NCI-H146 treated with DMSO at 0.1 percent for 48 hours (cell line): ENCODE results near the gene DLAT.
"Not testable (repeated sequence)": the region's sequence is repeated elsewhere in the genome, so short reads cannot be mapped to it uniquely, and the experiment has no call there.

Source experiments
- DNase-seq: peaks from one replicate; lab custom pipeline; 2025; ENCODE audit not compliant: unreplicated experiment; lab: John Stamatoyannopoulos, UW

Gene DLAT

DNA sequence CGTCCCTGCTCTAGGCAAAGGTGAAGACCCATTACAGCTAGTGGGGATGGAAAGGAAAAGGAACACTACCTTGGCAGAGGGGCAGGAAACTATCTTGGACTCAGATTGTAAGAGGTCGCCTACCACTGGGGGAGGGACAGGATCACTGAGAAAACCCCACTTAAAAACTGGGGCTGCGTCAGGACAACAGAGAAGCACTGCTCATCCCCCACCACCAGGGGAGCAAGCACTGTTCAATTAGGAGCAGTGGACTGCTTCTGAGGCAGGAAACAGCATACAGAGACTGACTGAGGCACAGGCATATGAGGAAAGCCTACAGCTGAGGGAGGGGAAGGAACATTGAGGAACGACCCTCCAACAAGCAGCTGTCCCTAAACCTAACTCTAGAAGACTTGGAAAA is 20.8 kb upstream of the DLAT start:
- DNase-seq: no peak

DNA sequence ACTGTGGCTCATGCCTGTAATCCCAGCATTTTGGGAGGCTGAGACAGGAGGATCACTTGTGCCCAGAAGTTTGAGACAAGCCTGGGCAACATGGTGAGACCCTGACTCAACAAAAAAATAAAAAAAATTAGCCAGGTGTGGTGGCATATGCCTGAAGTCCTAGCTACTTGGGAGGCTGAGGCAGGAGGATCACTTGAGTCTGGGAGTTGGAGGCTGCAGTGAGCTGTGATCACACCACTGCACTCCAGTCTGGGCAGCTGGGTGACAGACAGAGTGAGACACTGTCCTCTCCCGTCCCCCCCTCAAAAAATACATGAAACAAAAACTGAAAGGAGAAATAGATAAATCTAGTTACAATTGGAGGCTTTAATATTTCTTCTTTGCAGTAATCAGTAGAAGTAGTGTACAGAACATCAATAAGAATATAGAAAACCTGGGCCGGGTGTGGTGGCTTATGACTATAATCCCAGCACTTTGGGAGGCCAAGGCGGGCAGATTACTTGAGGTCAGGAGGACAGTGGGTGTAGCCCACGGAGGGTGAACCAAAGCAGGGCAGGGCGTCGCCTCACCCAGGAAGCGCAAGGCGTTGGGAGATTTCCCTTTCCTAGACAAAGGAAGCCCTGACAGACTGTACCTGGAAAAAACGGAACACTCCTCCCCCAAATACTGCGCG is 19.6 kb upstream of the DLAT start:
- no peak for DNase-seq

DNA sequence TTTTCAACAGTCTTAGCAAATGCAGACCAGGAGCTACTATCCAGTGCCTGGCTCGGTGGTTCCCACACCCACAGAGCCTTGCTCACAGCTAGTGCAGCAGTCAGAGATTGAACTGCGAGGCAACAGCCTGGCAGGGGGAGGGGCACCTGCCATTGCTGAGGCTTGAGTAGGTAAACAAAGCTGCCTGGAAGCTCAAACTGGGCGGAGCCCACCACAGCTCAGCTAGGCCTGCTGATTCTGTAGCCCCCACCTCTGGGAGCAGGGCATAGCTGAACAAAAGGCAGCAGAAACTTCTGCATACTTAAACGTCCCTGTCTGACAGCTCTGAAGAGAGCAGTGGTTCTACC is 19.1 kb upstream of the DLAT start:
- not testable (repeated sequence) for DNase-seq

DNA sequence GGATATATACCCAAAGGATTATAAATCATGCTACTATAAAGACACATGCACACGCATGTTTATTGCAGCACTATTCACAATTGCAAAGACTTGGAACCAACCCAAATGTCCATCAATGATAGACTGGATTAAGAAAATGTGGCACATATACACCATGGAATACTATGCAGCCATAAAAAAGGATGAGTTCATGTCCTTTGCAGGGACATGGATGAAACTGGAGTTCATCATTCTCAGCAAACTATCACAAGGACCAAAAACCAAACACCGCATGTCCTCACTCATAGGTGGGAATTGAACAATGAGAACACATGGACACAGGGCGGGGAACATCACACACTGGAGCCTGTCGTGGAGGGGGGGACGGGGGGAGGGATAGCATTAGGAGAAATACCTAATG is 13.8 kb upstream of the DLAT start:
- not testable (repeated sequence) for DNase-seq

DNA sequence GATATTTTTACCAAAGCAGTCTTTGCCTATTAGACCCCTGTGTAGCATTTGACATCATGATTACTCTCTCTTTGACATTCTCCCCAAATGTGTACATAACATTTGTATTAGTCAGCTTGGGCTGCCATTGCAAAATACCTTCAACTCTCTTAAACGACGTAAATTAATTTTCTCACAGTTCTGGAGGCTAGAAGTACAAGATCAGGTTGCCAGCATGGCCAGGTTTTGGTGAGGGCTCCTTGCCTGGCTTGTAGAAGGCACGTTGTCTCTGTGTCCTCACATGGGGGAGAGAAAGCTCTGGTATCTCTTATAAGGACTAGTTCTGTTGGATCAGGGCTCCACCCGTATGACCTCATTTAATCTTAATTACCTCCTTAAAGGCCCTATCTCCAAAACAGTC is 12.3 kb upstream of the DLAT start:
- no peak for DNase-seq

DNA sequence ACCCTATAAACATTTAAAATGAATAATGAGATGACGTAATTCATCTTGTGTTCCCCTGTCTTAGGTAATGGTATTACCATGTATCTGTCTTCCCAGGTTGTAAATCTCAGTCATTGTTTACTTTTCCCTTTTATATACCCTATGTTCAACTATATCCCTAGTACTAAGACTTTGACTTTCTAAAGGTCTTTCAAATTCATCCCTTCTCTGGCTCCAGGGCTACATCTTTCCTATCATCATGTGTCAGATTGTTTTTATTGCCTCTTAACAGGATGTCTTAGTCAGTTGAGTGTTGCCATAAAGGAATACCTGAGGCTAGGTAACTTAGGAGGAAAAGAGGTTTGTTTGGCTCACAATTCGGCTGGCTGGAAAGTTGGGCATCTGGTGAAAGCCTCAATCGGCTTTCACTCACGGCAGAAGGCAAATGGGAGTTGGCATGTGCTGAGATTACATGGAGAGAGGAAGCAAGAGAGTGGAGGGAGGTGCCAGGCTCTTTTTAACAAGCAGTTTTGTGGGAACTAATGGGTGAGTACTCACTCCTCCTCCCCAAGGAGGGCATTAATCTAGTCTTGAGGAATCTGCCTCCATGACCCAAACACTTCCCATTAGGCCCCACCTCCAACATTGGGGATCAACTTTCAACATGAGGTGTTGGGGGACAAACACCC is 11.6 kb upstream of the DLAT start:
- DNase-seq: no peak

DNA sequence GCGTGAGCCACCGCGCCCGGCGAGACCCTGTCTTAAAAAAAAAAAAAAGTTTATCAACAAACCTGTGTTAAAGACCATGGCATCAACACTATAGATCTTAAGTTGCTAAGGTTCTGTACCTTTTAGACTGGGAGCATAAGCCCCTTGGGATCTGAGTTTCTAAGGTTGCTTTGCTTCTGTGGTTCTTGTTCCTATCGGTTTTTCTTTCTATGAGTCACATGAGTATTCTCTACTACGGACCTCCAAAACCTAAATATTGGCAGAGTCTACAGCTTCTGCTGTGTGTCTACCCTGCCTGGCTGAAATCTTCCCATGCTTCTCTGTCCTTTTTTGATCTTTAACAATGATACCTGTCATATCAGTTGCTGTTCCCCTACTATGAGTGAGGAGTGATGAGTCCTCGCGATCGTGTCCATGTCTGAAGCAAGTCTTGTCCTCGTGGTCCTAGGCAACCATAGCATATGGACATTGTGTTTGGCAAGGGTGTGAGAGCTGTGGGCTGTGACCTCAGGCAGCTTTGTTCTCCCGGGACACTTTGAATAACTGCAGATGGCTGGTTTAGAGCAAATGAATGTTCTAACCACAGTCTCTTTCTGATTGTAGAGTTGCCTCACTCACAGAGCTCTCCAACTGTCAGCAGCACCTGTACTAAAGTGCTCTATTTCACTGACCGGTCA is 9.0 kb upstream of the DLAT start:
- DNase-seq: no peak

DNA sequence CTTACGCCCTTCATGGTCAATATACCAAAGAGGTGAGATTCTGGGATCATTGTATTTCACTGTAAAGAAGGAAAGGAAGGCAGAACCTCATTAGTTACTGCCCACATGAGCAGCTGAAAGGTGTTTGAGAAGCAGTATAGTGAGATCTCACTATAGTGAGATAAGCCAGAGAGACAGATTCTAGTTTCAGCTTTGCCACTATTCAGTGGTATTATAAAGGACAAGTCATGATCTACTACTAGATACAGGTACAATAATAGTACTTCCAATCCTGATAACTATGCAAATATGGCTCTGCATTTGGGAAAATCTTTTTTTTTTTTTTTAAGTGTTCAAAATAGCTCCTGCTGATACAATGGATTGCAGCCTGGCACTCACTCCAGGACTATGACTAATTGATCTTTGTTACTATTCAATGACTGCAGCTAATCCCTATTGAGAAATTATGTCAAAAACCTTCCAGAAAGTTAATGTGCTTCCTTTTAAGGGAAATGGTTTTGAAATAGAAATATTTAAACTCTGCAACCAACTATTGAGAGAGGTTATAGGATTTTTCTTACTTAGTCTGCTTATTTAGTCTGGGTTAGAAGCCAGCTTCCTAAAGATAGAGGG is 8.3 kb upstream of the DLAT start:
- no peak for DNase-seq

DNA sequence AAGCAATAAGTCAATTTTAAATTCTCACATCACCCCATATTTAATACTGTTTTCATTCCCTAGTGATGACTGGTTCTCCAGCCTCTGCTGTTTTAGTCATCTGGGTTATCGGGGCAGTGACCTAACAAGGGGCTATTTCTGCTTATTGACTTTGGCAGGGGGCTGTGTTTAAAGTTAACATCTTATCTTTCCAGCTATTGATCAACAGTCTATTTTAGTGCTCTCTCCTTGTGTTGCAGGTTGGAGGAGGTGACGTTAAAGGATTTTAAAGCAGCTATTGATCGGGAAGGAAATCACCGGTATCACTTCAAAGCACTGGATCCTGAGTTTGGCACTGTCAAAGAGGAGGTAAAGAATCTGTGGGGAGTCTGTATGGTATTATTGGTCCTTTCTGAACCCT is 7.7 kb upstream of the DLAT start:
- DNase-seq: no peak

DNA sequence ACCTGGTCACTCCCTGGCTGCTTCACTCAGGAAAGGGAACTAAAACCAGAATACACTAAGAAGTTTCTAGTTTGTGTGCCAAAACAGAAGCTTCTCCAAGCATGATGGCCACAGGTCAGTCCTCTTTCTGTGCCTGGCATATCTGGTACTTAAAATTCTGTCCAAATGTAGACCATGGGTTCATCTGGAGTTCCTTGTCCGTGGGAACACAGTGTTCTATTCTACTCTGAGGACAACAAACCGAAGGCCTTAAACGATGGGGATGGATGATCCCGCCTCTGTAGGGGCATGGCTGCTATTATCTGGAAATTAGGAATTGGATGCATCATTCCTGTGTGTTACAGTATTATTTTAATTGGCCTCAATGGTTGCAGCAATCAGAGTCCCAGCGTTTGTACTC is 6.1 kb upstream of the DLAT start:
- DNase-seq: no peak

DNA sequence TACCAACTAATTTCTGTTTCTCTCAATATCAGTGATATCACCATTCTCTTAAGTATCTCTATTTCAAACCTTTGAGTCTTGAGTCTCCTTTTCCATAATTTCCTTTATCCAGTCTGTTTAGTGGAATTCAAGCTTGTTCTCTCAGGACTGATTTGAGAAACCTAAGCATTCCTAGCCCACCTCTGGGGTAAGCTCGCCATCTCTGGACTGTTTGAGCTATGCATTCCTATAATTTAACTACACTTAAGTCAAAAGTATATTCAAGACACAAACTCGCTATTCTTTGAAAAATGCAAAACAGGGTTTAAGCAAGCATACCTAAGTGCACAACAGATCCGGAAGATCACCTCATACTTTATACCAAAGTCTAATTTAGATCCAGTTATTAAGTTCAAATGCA is 2.1 kb upstream of the DLAT start:
- DNase-seq: no peak

DNA sequence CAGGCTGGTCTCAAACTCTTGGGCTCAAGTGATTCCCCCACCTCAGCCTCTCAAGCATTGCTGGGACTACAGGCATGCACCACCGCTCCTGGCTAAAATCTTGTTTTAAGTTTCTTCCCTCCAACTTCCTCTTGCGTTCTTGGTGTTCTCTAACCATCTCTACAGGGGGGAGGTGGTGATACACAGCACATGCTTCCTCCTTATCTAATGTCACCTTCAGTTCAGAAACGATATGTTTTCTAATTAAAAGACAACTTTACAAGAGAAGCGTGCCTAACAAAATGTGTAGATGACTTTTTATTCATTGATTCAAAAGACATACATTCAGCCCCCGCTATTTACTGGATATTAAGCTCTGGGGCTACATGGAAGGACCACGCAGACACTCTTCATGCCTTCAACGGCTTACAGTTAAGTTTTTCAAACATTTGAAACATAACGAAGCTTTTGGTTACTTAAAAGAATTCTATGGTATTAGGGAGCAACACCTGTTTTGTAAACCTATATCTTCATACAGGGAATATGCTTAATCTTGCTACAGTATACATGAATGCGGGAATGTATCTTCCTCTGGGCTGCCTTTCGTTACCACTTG is 933 bp upstream of the DLAT start:
- no peak for DNase-seq

DNA sequence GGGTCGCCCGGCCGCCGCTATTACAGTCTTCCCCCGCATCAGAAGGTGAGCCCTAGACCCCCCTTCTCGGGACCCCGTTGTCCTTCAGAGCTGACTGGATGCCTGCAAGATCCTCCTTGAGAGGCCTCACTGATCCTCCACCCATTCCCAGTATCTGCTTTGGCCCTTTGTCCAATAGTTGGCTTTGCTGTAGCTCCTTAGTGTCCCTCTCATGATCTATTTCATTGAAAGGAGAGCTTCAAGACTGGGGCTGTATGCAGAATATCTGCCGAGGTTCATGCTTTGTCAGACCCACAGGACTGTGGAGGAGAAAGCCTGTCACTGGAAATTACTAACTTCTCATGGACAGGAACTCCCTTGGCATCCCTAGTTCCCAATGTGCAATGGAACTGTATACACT is 499 bp downstream of the DLAT start:
- no peak for DNase-seq

DNA sequence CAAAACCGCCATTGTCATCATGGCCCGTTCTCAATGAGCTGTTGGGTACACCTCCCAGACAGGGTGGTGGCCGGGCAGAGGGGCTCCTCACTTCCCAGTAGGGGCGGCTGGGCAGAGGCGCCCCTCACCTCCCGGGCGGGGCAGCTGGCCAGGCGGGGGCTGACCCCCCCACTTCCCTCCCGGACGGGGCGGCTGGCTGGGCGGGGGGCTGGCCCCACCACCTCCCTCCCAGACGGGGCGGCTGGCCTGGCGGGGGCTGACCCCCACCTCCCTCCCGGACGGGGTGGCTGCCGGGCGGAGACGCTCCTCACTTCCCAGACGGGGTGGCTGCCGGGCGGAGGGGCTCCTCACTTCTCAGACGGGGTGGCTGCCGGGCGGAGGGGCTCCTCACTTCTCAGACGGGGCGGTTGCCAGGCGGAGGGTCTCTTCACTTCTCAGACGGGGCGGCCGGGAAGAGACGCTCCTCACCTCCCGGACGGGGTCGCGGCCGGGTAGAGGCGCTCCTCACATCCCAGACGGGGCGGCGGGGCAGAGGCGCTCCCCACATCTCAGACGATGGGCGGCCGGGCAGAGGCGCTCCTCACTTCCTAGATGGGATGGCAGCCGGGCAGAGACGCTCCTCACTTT is 1.7 kb downstream of the DLAT start:
- not testable (repeated sequence) for DNase-seq

DNA sequence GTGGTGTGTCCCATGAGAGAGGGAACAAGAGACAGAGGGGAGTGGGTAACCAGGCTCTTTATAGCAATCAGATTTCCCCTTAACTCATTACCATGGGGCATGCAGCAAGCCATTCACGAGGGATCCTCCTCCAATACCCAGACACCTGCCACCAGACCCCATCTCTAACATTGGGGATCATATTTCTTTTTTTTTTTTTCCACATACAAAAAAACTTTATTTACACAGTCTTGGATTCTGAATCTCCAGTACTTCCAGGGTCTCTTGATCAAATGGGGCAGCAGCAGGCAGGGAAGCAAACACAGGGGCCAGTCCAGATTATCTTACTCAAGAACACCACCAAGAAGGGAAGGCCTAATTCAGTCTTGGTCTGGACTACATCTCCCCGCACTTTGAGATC is 4.3 kb downstream of the DLAT start:
- no peak for DNase-seq

DNA sequence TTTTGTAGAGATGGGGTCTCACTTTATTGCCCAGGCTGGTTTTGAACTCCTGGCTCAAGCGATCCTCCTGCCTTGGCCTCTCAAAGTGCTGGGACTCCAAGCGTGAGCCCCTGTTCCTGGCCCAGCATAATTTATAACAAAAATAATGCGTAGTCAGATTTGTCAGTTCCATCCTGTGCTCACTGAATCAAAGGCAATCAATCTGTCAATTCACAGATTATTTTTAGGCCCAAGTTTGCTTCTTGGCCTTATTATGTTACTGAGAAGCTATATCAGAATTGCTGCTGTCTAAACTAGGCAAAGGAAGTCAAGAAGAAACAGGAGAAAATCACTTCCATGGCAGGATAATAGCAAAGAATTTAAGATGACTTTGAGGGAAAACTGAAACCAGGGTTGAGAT is 8.7 kb downstream of the DLAT start:
- DNase-seq: no peak

DNA sequence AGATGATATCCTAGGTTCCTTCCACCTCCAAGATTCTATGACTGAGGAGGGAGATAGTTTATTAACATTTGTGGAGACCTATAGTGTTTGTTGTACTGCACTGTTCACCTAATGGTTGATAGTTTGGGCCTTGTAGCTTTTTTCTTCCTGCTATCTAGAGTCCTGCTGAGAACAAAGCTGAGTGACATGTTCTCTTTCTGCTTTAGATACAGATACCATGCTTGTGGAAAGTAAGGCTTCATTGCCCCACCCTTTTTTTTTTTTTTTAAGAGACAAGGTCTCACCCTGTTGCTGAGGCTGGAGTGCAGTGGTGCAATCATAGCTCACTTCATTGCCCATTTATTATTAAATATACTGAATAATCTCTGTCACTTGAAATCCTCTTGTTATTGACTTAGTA is 12.3 kb downstream of the DLAT start:
- DNase-seq: no peak

DNA sequence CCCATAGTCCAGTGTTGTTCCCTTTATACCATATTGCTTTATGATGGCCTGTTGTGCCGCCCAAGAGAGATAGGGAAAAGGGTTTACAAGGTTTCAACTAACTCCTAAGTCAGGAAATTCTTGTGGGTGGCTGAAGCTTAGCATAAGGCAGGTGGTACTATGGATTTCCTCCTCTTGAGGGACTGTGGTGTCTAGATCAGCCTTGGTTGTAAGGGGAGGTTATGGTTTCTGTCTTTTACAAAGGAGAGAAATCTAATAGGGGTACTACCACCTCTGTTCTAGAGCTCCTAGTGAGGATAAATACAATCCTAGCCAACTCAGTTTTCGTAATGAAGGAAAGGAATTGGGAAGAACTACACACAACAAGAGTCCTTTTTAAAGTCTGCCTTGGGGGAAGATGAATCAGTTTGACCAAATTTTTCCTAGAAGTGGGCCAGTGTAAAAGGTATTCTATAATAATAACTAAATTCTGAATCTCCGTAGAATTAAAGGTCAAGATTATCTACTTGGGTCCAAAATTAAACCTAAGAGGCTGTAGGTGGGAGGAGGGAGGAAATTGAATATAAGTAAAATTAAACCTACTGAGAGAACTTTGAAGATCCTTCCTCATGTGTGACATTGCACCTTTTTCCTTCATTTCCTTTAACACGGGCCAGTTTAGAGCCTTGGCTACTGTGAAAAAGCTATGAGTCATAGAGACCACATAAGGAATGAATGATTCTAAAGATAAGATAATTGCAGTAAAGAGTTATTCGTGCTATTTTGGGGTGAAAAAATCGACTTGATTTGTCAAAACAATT is 17.2 kb downstream of the DLAT start:
- no peak for DNase-seq

DNA sequence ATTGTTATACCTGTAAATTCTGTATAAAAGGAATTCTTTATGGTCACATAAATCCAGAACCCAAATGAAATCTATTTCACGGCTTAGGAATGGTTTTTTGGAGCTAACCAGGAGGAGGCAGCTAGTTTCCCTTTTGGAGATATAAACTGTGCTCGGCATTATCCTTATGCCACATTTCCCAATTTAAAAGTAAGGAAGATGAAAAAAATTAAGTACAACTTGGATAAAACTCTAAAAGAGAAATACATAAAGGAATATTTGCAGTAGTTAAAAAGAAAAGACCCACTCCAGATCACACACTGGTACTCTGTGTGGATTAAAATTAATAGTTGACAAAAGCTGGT is 17.7 kb downstream of the DLAT start:
- DNase-seq: no peak

DNA sequence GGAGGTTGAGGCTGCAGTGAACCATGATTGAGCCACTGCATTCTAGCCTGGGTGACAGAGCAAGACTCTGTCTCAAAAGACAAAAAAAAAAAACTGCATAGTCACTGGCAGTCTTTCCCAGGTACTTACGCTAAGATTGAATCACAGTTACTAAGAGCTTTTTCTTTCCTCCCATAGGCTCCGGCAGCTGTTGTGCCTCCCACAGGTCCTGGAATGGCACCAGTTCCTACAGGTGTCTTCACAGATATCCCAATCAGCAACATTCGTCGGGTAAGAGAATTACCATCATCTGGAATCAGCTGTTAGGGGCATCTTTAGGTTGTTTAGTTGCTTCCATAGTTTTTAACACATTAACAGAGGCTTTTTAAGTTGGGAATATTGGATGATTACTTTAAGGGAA is 19.8 kb downstream of the DLAT start:
- no peak for DNase-seq

DNA sequence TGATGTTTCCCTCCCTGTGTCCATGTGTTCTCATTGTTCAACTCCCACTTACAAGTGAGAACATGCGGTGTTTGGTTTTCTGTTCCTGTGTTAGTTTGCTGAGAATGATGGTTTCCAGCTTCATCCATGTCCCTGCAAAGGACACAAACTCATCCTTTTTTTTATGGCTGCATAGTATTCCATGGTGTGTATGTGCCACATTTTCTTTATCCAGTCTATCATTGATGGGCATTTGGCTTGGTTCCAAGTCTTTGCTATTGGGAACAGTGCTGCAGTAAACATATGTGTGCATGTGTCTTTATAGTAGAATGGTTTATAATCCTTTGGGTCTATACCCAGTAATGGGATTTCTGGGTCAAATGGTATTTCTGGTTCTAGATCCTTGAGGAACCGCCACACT is 21.4 kb downstream of the DLAT start:
- DNase-seq: not testable (repeated sequence)
